PC-9 (cell line): ENCODE measurements around the gene TBC1D22A. TPM values are rescaled to one million over a fixed set of nuclear protein-coding genes. Genes with fewer than 3 reads are reported as not detected.

Source experiments
- BruUV-seq: library from RNA; stranded (reverse); fragments of 400-500 nt; replicated peaks from 2 replicates; lab custom pipeline; 2021; lab: Mats Ljungman, UMichigan
- CTCF ChIA-PET: fragments of 300-600 bp; sonication (Branson Sonifier 250); formaldehyde crosslinking; loops from one replicate; lab custom pipeline; 2022; ENCODE audit warnings: antibody characterized with exemption; lab: Charles Lee
- POLR2A ChIA-PET: fragments of 300-600 bp; sonication (Branson Sonifier 250); formaldehyde crosslinking; loops from one replicate; lab custom pipeline; 2022; ENCODE audit warnings: antibody characterized with exemption; ENCODE audit not compliant: unreplicated experiment; lab: Charles Lee
- DNase-seq, 2 experiments: peaks; one replicate each; pipeline versions ENCODE4 v3.0.0 to v3.0.0-alpha.2; 2015 to 2022; ENCODE audit warnings: mixed read lengths in 1 of 2
- H2AFZ ChIP-seq: fragments of 200-600 bp; sonication (generic); 2 replicates; pipeline ENCODE4 v1.8.1; 2017; ENCODE audit warnings: antibody characterized with exemption
- H3F3A ChIP-seq: fragments of 200-600 bp; sonication (generic); 2 replicates; pipeline ENCODE4 v1.8.1; 2017; ENCODE audit warnings: antibody characterized with exemption, mild to moderate bottlenecking, low read depth; ENCODE audit not compliant: insufficient read depth
- H3K27ac ChIP-seq: fragments of 200-600 bp; sonication (generic); 2 replicates; pipeline ENCODE4 v1.6.1; 2016; ENCODE audit warnings: mixed run types
- H3K27me3 ChIP-seq: fragments of 200-600 bp; sonication (generic); 2 replicates; pipeline ENCODE4 v1.6.1; 2016; ENCODE audit warnings: low read depth, mixed run types; ENCODE audit not compliant: insufficient read depth
- H3K36me3 ChIP-seq: fragments of 200-600 bp; sonication (generic); 2 replicates; pipeline ENCODE4 v1.6.1; 2016; ENCODE audit warnings: low read depth, mixed run types
- H3K4me1 ChIP-seq: fragments of 200-600 bp; sonication (generic); replicated peaks from 2 replicates; pipeline ENCODE4 v1.6.1; 2016; ENCODE audit warnings: mixed run types; ENCODE audit not compliant: insufficient read depth
- H3K4me2 ChIP-seq: fragments of 200-600 bp; sonication (generic); 2 replicates; pipeline ENCODE4 v1.6.1; 2017; ENCODE audit warnings: mixed run types
- H3K4me3 ChIP-seq: fragments of 200-600 bp; sonication (generic); 2 replicates; pipeline ENCODE4 v1.6.1; 2016; ENCODE audit warnings: mixed run types
- H3K79me2 ChIP-seq: fragments of 200-600 bp; sonication (generic); 2 replicates; pipeline ENCODE4 v1.6.1; 2017; ENCODE audit warnings: low read depth, mixed run types
- H3K9me2 ChIP-seq: fragments of 200-600 bp; sonication (generic); 2 replicates; pipeline ENCODE4 v1.8.1; 2017; ENCODE audit warnings: mild to moderate bottlenecking; ENCODE audit not compliant: insufficient read depth
- H3K9me3 ChIP-seq: fragments of 200-600 bp; sonication (generic); 2 replicates; pipeline ENCODE4 v1.8.1; 2016; ENCODE audit warnings: low read depth; ENCODE audit not compliant: insufficient read depth
- H4K20me1 ChIP-seq: fragments of 200-600 bp; sonication (generic); 2 replicates; pipeline ENCODE4 v1.8.1; 2017; ENCODE audit not compliant: insufficient read depth
- CTCF ChIP-seq: fragments of 200-600 bp; sonication (generic); conservative IDR thresholded peaks from 2 replicates; pipeline ENCODE4 v1.6.1; 2017; ENCODE audit warnings: mixed run types, antibody characterized with exemption, mild to moderate bottlenecking, moderate library complexity
- EZH2 ChIP-seq: fragments of 200-600 bp; sonication (generic); IDR thresholded peaks from 2 replicates; pipeline ENCODE4 v1.8.0; 2017; ENCODE audit warnings: antibody characterized with exemption, low read depth
- intact Hi-C: fragments of 100-400 bp; cut with micrococcal nuclease; formaldehyde crosslinking; loops from one replicate; pipeline ENCODE4 v1.10.0; 2022; ENCODE audit not compliant: unreplicated experiment
- total RNA-seq: library from RNA; stranded (reverse); gene quantifications from 2 replicates; pipeline ENCODE4 v1.2.3, GENCODE V29; 2021

TBC1D22A gene
- total RNA-seq, 1 experiment from 2014 or later: 40.3 TPM

GRCh38 chr22:46752988-46753310 lies 9.5 kb upstream of the TBC1D22A start:
- no TSS peak for BruUV-seq
- Histone ChIP-seq H3K27me3 (no peaks in the 10 kb centered on the region), H3K36me3 (no peaks in the 10 kb centered on the region), H4K20me1 (no peaks in the 10 kb centered on the region), H3K4me3 (no peak overlapping the region), H3F3A (peaks cover 50% of the 10 kb centered on the region), H3K9me2 (no peaks in the 10 kb centered on the region), H3K4me2 (peak overlapping the region; percentile 87), H3K4me1 (peaks cover 71% of the 10 kb centered on the region), H3K9me3 (peaks cover 4% of the 10 kb centered on the region; the same call in 1 of the 2 replicates), H3K79me2 (no peaks in the 10 kb centered on the region), H3K27ac (peak overlapping the region; percentile 93), H2AFZ (no peak overlapping the region)
- TF ChIP-seq CTCF (no peak), EZH2 (no peak)
- DNase-seq: no peak
- intact Hi-C loops: loop anchor here (5.0 kb wide), 5 partner anchors 156 to 376 kb away; no protein-coding TSS in a partner anchor
- ChIA-PET CTCF (no interaction called here), POLR2A (no interaction called here)

- intact Hi-C loops: loop anchor here (5.0 kb wide), 5 partner anchors 156 to 376 kb away; no protein-coding TSS in a partner anchor
- Histone ChIP-seq H3K79me2 (no peaks in the 10 kb centered on the region), H3K4me2 (peak overlapping the region; percentile 87), H4K20me1 (no peaks in the 10 kb centered on the region), H3K36me3 (no peaks in the 10 kb centered on the region), H3K27me3 (no peaks in the 10 kb centered on the region), H3F3A (peaks cover 49% of the 10 kb centered on the region), H3K9me2 (no peaks in the 10 kb centered on the region), H3K4me1 (peaks cover 67% of the 10 kb centered on the region), H3K4me3 (peak overlapping the region; percentile 29; the same call in 1 of the 2 replicates), H3K27ac (peak overlapping the region; percentile 93), H3K9me3 (peaks cover 4% of the 10 kb centered on the region; the same call in 1 of the 2 replicates), H2AFZ (no peak overlapping the region)
- DNase-seq: no peak
- CTCF ChIA-PET: no interaction called here
- POLR2A ChIA-PET: interaction anchor here (1.1 kb wide), 1 partner anchor 9 kb away, joined by 9 read pairs; the partner anchor contains the start of gene TBC1D22A
- BruUV-seq: no TSS peak
- TF ChIP-seq CTCF (no peak), EZH2 (no peak)
These were observed 9.1 kb upstream of the TBC1D22A start for GRCh38 chr22:46753360-46753759.

- no peaks in the 10 kb centered on the region for H3K79me2 ChIP-seq
- BruUV-seq: no TSS peak
These were observed 8.7 kb upstream of the TBC1D22A start for GRCh38 chr22:46753761-46754109.

More at GRCh38 chr22:46753761-46754109, 8.7 kb upstream of the TBC1D22A start:
- H3K9me2 ChIP-seq: no peaks in the 10 kb centered on the region
- peak overlapping the region; percentile 87 for H3K4me2 ChIP-seq
- ChIA-PET POLR2A (interaction anchor here (1.1 kb wide), 1 partner anchor 9 kb away, joined by 9 read pairs; the partner anchor contains the start of gene TBC1D22A), CTCF (no interaction called here)
- peak overlapping the region; percentile 29 for H3K4me3 ChIP-seq
- H2AFZ ChIP-seq: no peak overlapping the region
- TF ChIP-seq CTCF (no peak), EZH2 (no peak)
- H3K27ac ChIP-seq: peak overlapping the region; percentile 93
- H3K36me3 ChIP-seq: no peaks in the 10 kb centered on the region
- intact Hi-C loops: loop anchor here (5.0 kb wide), 5 partner anchors 156 to 376 kb away; no protein-coding TSS in a partner anchor
- no peak for DNase-seq
- H3K27me3 ChIP-seq: no peaks in the 10 kb centered on the region
- H3F3A ChIP-seq: peaks cover 45% of the 10 kb centered on the region
- H3K4me1 ChIP-seq: peaks cover 63% of the 10 kb centered on the region
- H3K9me3 ChIP-seq: peaks cover 4% of the 10 kb centered on the region; the same call in 1 of the 2 replicates
- H4K20me1 ChIP-seq: no peaks in the 10 kb centered on the region
